ENCODE results near the gene MAP1LC3C. TPM values are rescaled to one million over a fixed set of nuclear protein-coding genes. Genes with fewer than 3 reads are reported as not detected.
A peak's percentile ranks its signal among the peaks of the same experiment; 100 is the strongest.
"Not testable (repeated sequence)": the region's sequence is repeated elsewhere in the genome, so short reads cannot be mapped to it uniquely, and the experiment has no call there.

MAP1LC3C gene
- total and polyA plus RNA-seq, 2 experiments from 2014 or later, result 0.36 TPM; not detected in 1

DNA sequence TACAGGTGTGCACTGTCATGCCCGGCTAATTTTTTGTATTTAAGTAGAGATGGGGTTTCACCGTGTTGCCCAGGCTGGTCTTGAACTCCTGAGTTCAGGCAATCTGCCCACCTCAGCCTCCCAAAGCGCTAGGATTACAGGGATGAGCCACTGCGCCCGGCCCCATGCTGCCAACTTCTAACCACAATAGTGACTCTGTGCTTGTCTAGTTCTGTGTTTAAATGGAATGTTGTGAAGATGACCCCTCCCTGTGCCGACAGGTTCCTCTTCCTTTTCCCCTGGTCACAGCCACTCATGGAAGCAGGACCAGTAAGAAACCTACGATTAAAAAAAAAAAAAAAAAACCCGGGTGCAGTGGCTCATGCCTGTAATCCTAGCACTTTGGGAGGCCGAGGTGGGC lies 4.7 kb downstream of the MAP1LC3C start:
- peaks cover 7% of the 10 kb centered on the region for H3F3A ChIP-seq (ENCODE audit: insufficient read depth)
- no peaks in the 10 kb centered on the region for H3K36me3 ChIP-seq (ENCODE audit: low read depth)
- no peak overlapping the region for H3K4me3 ChIP-seq
- H3K79me2 ChIP-seq (ENCODE audit: insufficient read depth), result no peaks in the 10 kb centered on the region
- H3K27ac ChIP-seq, result no peak overlapping the region
- no peak overlapping the region for H3K4me2 ChIP-seq (ENCODE audit: unreplicated experiment)
- no peaks in the 10 kb centered on the region for H3K9me3 ChIP-seq (ENCODE audit: low read depth)
- H3K27me3 ChIP-seq (replicated peaks; ENCODE audit: insufficient read depth), result no peaks in the 10 kb centered on the region
- DNase-seq, result no peak
- no peak overlapping the region for H3K9ac ChIP-seq
- H2AFZ ChIP-seq, result no peak overlapping the region
- no peak for TF ChIP-seq EZH2 (IDR thresholded peaks at IDR 0.05; ENCODE audit: insufficient read depth, poor library complexity, severe bottlenecking)
- no peak for TF ChIP-seq EZH2phosphoT487 (IDR thresholded peaks at IDR 0.05; ENCODE audit: insufficient read depth, low read depth)
- no peaks in the 10 kb centered on the region for H3K9me2 ChIP-seq (ENCODE audit: insufficient read depth)
- 87 to 93% methylated on average over 8 to 9 of the region's 9 CpGs for WGBS, 2 experiments (ENCODE audit: low coverage in 1 of 2, low lambda C conversion rate in 2 of 2, missing lambda C conversion rate in 2 of 2)
- H4K20me1 ChIP-seq (ENCODE audit: insufficient read depth), result no peaks in the 10 kb centered on the region
- peaks cover 12% of the 10 kb centered on the region for H3K4me1 ChIP-seq (ENCODE audit: insufficient read depth)
- in situ Hi-C loops (cut with MboI), result loop anchor here (10.0 to 25.0 kb wide), 2 partner anchors 99 to 382 kb away; no protein-coding TSS in a partner anchor

DNA sequence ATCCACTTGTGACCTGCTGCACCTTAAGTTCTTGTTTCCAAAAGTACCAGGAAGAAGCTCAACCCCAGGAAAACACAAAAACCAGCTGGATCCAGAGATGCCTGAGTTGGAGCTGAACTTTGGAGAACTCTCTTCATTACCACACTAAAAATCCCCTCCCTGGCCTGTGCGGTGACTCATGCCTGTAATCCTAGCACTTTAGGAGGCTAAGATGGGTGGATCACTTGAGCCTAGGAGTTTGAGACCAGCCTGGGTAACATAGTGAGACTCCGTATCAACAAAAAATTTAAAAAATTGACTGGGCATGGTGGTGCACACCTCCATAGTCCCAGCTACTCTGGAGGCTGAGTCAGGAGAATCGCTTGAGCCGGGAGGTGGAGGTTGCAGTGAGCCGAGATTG lies 6.2 kb downstream of the MAP1LC3C start:
- Histone ChIP-seq H3K27ac (no peak overlapping the region), H3K9me2 (ENCODE audit: insufficient read depth) (no peaks in the 10 kb centered on the region), H3K9ac (no peak overlapping the region), H3K79me2 (ENCODE audit: insufficient read depth) (no peaks in the 10 kb centered on the region), H3K4me3 (no peak overlapping the region), H3K9me3 (ENCODE audit: low read depth) (no peaks in the 10 kb centered on the region), H3K27me3 (replicated peaks; ENCODE audit: insufficient read depth) (no peaks in the 10 kb centered on the region), H3K36me3 (ENCODE audit: low read depth) (no peaks in the 10 kb centered on the region), H3F3A (ENCODE audit: insufficient read depth) (peaks cover 6% of the 10 kb centered on the region), H3K4me2 (ENCODE audit: unreplicated experiment) (no peak overlapping the region), H4K20me1 (ENCODE audit: insufficient read depth) (no peaks in the 10 kb centered on the region), H2AFZ (no peak overlapping the region), H3K4me1 (ENCODE audit: insufficient read depth) (peaks cover 4% of the 10 kb centered on the region; the same call in 1 of the 2 replicates)
- 68 to 70% methylated on average over 5 of the region's 5 CpGs for WGBS, 2 experiments (ENCODE audit: low coverage in 1 of 2, low lambda C conversion rate in 2 of 2, missing lambda C conversion rate in 2 of 2)
- in situ Hi-C loops (cut with MboI), result loop anchor here (10.0 to 25.0 kb wide), 2 partner anchors 98 to 380 kb away; no protein-coding TSS in a partner anchor
- peak; percentile 62 for DNase-seq
- TF ChIP-seq EZH2 (IDR thresholded peaks at IDR 0.05; ENCODE audit: insufficient read depth, poor library complexity, severe bottlenecking) (no peak), EZH2phosphoT487 (IDR thresholded peaks at IDR 0.05; ENCODE audit: insufficient read depth, low read depth) (no peak)

GRCh38 chr1:241990040-241990439 lies 8.9 kb downstream of the MAP1LC3C start:
- Histone ChIP-seq H3K79me2 (ENCODE audit: insufficient read depth) (no peaks in the 10 kb centered on the region), H3K27ac (no peak overlapping the region), H3K9me3 (ENCODE audit: low read depth) (no peaks in the 10 kb centered on the region), H3F3A (ENCODE audit: insufficient read depth) (peaks cover 3% of the 10 kb centered on the region; the same call in 1 of the 2 replicates), H4K20me1 (ENCODE audit: insufficient read depth) (no peaks in the 10 kb centered on the region), H3K4me1 (ENCODE audit: insufficient read depth) (peaks cover 4% of the 10 kb centered on the region; the same call in 1 of the 2 replicates), H3K4me2 (ENCODE audit: unreplicated experiment) (peak overlapping the region; percentile 11), H3K36me3 (ENCODE audit: low read depth) (no peaks in the 10 kb centered on the region), H3K9ac (no peak overlapping the region), H3K27me3 (replicated peaks; ENCODE audit: insufficient read depth) (no peaks in the 10 kb centered on the region), H2AFZ (peak overlapping the region; percentile 29; the same call in 1 of the 2 replicates), H3K9me2 (ENCODE audit: insufficient read depth) (no peaks in the 10 kb centered on the region), H3K4me3 (no peak overlapping the region)
- TF ChIP-seq EZH2phosphoT487 (IDR thresholded peaks at IDR 0.05; ENCODE audit: insufficient read depth, low read depth), result no peak
- TF ChIP-seq EZH2 (IDR thresholded peaks at IDR 0.05; ENCODE audit: insufficient read depth, poor library complexity, severe bottlenecking), result no peak
- in situ Hi-C loops (cut with MboI), result loop anchor here (10.0 to 25.0 kb wide), 2 partner anchors 95 to 378 kb away; no protein-coding TSS in a partner anchor
- WGBS, 2 experiments (ENCODE audit: low coverage in 1 of 2, low lambda C conversion rate in 2 of 2, missing lambda C conversion rate in 2 of 2), result 11 to 16% methylated on average over 10 of the region's 10 CpGs
- peak; percentile 99 for DNase-seq

GRCh38 chr1:241988389-241988930 lies 10.4 kb downstream of the MAP1LC3C start:
- H2AFZ ChIP-seq; H3K9me3 ChIP-seq (ENCODE audit: low read depth); H3K27ac ChIP-seq; H3K27me3 ChIP-seq (replicated peaks; ENCODE audit: insufficient read depth); H3K36me3 ChIP-seq (ENCODE audit: low read depth); H3F3A ChIP-seq (ENCODE audit: insufficient read depth); DNase-seq; H3K4me2 ChIP-seq (ENCODE audit: unreplicated experiment); H3K9ac ChIP-seq; H3K9me2 ChIP-seq (ENCODE audit: insufficient read depth); H4K20me1 ChIP-seq (ENCODE audit: insufficient read depth); H3K79me2 ChIP-seq (ENCODE audit: insufficient read depth); H3K4me3 ChIP-seq; H3K4me1 ChIP-seq (ENCODE audit: insufficient read depth): not testable (repeated sequence)
- in situ Hi-C loops (cut with MboI), result loop anchor here (25.0 kb wide), 1 partner anchor 376 kb away; no protein-coding TSS in a partner anchor
- 94 to 95% methylated on average over 10 of the region's 10 CpGs for WGBS, 2 experiments (ENCODE audit: low coverage in 1 of 2, low lambda C conversion rate in 2 of 2, missing lambda C conversion rate in 2 of 2)
